Natural killer cell (primary cell): Measurements from ENCODE around the gene CSNK1E. TPM values are rescaled to one million over a fixed set of nuclear protein-coding genes. Genes with fewer than 3 reads are reported as not detected.

Experiments used
- ATAC-seq, 3 donors: fragments of 150-1000 bp in 2 of 3; fragments of 200-7000 bp in 1 of 3; cut with Tn5 transposase; 1 replicate in 1 of 3; 2 replicates in 2 of 3; pipeline ENCODE4 v1.10.0; 2021; ENCODE audit warnings: mild to moderate bottlenecking in 2 of 3, moderate library complexity in 2 of 3
- DNase-seq, 2 donors: peaks; one replicate each; pipeline versions ENCODE4 v3.0.0 to v3.0.0-alpha.2; 2013 to 2021; ENCODE audit warnings: mixed read lengths in 1 of 2
- H3K27ac ChIP-seq: one replicate; pipeline ENCODE4 v1.5.1; 2013; ENCODE audit warnings: mild to moderate bottlenecking, low read length
- H3K27me3 ChIP-seq: one replicate; pipeline ENCODE4 v1.6.1; 2013; ENCODE audit warnings: low read length; ENCODE audit not compliant: control insufficient read depth, insufficient read depth
- H3K36me3 ChIP-seq: one replicate; pipeline ENCODE4 v1.6.1; 2013; ENCODE audit warnings: low read length; ENCODE audit not compliant: control insufficient read depth, insufficient read depth
- H3K4me1 ChIP-seq: one replicate; pipeline ENCODE4 v1.6.1; 2013; ENCODE audit warnings: low read length; ENCODE audit not compliant: control insufficient read depth, insufficient read depth
- H3K4me3 ChIP-seq: one replicate; pipeline ENCODE4 v1.5.1; 2013; ENCODE audit warnings: low read length
- H3K9me3 ChIP-seq: one replicate; pipeline ENCODE4 v1.6.1; 2013; ENCODE audit warnings: low read length; ENCODE audit not compliant: control insufficient read depth, insufficient read depth
- H3K27ac Mint-ChIP-seq, 2 donors: one replicate each; pipeline ENCODE4 v1.8.0; 2022; ENCODE audit warnings: mild to moderate bottlenecking in 2 of 2, mixed read lengths in 2 of 2, moderate library complexity in 1 of 2
- H3K27me3 Mint-ChIP-seq, 2 donors: one replicate each; pipeline ENCODE4 v1.8.0; 2022; ENCODE audit warnings: low read depth in 2 of 2, mixed read lengths in 2 of 2
- H3K36me3 Mint-ChIP-seq: one replicate; pipeline ENCODE4 v1.8.0; 2022; ENCODE audit warnings: mixed read lengths
- H3K4me1 Mint-ChIP-seq, 2 donors: one replicate each; pipeline ENCODE4 v1.8.0; 2022; ENCODE audit warnings: mixed read lengths in 2 of 2
- H3K4me3 Mint-ChIP-seq: one replicate; pipeline ENCODE4 v1.8.0; 2022; ENCODE audit warnings: mild to moderate bottlenecking, moderate library complexity, mixed read lengths
- H3K9me3 Mint-ChIP-seq, 2 donors: one replicate each; pipeline ENCODE4 v1.8.0; 2022; ENCODE audit warnings: mixed read lengths in 2 of 2
- WGBS: methylation state at CpG from one replicate; pipeline ENCODE4 v1.1.7; 2013; ENCODE audit warnings: missing lambda C conversion rate; ENCODE audit not compliant: insufficient coverage; 5-methylcytosine and 5-hydroxymethylcytosine counted together
- intact Hi-C: fragments of 100-400 bp; cut with micrococcal nuclease; formaldehyde crosslinking; loops from one replicate; pipeline ENCODE4 v1.14.2; 2022
- total RNA-seq, 4 donors: library from RNA; stranded (reverse); fragments of 120-200 nt in 1 of 4; gene quantifications; one replicate each; pipeline versions ENCODE4 v1.2.3 to v1.2.4, GENCODE V29; 2013 to 2022
- TF ChIP-seq, protein P1 (sequence below): fragments of 200-600 bp; IDR thresholded peaks from one replicate; pipeline ENCODE4 v1.8.0; 2022; ENCODE audit warnings: antibody characterized with exemption

Gene CSNK1E
- total RNA-seq, 3 donors from 2014 or later (not counting 1 experiment from before 2014, with no cell fraction given): 126 to 178 (median 149) TPM

DNA sequence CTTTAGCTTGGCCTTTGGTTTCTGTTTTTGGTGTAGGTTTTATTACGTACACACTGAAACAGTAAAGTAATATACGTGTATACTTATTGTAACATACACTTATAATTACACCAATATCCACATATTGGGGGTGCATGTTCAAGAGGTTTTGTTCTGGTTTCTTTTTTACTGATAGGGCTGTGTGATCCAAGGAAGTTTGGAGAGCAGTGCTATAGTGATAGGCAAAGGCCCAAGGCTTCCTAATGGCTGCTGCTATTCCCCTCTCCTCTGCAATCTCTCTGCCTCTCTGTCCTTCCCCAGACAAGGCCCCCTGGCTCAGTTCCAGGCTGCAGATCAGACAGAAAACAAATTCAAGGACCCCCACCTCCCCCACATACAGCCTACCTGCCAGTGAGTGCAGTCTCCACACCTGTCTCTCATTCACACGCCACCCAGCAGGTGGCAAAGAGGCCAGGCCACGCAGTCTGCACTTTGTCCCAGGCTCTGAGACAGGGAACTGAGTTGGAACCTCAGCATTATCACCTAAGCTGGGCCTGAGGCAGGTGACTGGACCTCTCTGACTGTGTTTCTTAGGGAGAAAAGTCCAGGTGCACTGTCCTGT is 59.5 kb downstream of the CSNK1E start:
- H3K9me3 Mint-ChIP-seq: no peaks in the 10 kb centered on the region
- H3K27me3 Mint-ChIP-seq: no peaks in the 10 kb centered on the region
- H3K36me3 ChIP-seq: no peaks in the 10 kb centered on the region
- no peak overlapping the region for H3K4me3 ChIP-seq
- no peak overlapping the region for H3K4me3 Mint-ChIP-seq
- no peak overlapping the region for H3K27ac Mint-ChIP-seq
- DNase-seq: no peak
- 93% methylated on average over 2 of the region's 4 CpGs for WGBS
- no peaks in the 10 kb centered on the region for H3K36me3 Mint-ChIP-seq
- H3K27ac ChIP-seq: no peak overlapping the region
- ATAC-seq: no peak
- TF ChIP-seq, protein P1, sequence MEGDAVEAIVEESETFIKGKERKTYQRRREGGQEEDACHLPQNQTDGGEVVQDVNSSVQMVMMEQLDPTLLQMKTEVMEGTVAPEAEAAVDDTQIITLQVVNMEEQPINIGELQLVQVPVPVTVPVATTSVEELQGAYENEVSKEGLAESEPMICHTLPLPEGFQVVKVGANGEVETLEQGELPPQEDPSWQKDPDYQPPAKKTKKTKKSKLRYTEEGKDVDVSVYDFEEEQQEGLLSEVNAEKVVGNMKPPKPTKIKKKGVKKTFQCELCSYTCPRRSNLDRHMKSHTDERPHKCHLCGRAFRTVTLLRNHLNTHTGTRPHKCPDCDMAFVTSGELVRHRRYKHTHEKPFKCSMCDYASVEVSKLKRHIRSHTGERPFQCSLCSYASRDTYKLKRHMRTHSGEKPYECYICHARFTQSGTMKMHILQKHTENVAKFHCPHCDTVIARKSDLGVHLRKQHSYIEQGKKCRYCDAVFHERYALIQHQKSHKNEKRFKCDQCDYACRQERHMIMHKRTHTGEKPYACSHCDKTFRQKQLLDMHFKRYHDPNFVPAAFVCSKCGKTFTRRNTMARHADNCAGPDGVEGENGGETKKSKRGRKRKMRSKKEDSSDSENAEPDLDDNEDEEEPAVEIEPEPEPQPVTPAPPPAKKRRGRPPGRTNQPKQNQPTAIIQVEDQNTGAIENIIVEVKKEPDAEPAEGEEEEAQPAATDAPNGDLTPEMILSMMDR: no peak
- H3K27me3 ChIP-seq: no peaks in the 10 kb centered on the region
- H3K9me3 ChIP-seq: no peaks in the 10 kb centered on the region
- H3K4me1 Mint-ChIP-seq: peaks cover 37 to 50% of the 10 kb centered on the region in 2 donors
- intact Hi-C loops: no loop called here
- peaks cover 33% of the 10 kb centered on the region for H3K4me1 ChIP-seq

DNA sequence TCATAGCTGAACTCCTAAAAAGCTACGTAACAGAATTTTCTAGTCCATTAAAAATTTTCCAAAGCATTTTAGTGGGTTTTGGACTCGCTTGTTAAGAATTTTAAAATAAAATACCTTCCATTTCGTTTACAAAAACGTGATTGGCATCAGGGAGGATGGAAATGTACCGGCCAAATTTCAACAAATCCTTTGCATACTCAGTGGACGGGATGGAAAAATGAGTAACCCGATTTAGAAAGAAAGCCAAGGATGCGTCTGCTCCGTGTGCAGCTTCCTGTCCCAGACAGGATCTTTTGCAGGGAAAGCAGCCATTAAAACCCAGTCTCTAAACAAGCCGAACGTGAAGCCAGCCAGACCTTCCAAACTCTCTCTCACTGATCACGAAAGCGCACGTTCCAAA is 60.1 kb downstream of the CSNK1E start:
- Histone ChIP-seq H3K36me3 (no peaks in the 10 kb centered on the region), H3K4me1 (peaks cover 31% of the 10 kb centered on the region), H3K4me3 (no peak overlapping the region), H3K9me3 (no peaks in the 10 kb centered on the region), H3K27me3 (no peaks in the 10 kb centered on the region), H3K27ac (no peak overlapping the region)
- Mint-ChIP-seq H3K36me3 (no peaks in the 10 kb centered on the region), H3K27ac (no peak overlapping the region), H3K9me3 (no peaks in the 10 kb centered on the region), H3K27me3 (no peaks in the 10 kb centered on the region), H3K4me1 (peaks cover 35 to 46% of the 10 kb centered on the region in 2 donors), H3K4me3 (no peak overlapping the region)
- TF ChIP-seq, protein P1: no peak
- no peak for DNase-seq
- 90% methylated on average over 13 of the region's 14 CpGs for WGBS
- intact Hi-C loops: no loop called here
- ATAC-seq: no peak

DNA sequence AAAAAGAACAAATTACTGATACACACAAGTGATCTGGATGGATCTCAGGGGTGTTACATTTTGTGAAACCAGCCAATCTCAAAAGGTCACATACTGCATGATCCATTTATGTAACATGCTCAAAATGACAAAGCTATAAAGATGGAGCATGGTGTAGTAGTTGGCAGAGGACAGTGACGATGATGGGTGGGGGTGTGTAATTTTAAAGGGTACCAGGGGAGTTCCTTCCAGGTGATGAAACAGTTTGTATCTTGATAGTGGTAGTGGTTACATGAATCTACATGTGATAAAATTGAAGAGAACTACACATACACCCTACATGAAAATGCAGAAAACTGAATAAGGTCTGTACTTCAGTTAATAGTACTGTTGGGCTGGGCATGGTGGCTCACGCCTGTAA is 61.5 kb downstream of the CSNK1E start:
- H3K4me3 Mint-ChIP-seq: no peak overlapping the region
- TF ChIP-seq, protein P1: no peak
- WGBS: 87% methylated on average over 2 of the region's 2 CpGs

DNA sequence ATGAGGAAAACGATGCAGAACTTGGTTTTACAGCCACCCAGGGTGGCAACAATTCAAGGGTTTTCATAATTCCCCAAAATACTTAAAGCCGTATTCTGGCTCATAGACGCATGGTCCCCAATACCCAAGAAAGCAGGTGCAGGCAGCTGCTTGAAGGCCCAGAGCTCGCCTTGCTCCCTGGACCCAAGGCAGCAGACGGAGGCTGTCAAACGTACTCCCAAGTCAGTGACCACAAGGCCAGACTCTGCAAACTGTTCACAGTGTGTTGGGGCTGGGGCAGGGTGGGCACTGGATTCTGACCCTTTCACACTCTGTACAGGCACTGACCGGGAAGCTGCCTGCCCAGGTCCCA is 65.9 kb downstream of the CSNK1E start:
- Histone ChIP-seq H3K27ac (no peak overlapping the region), H3K27me3 (no peaks in the 10 kb centered on the region), H3K9me3 (peaks cover 6% of the 10 kb centered on the region), H3K4me1 (peaks cover 3% of the 10 kb centered on the region), H3K36me3 (peaks cover 12% of the 10 kb centered on the region), H3K4me3 (no peak overlapping the region)
- 95% methylated on average over 7 of the region's 7 CpGs for WGBS
- no peak overlapping the region for H3K27ac Mint-ChIP-seq
- intact Hi-C loops: no loop called here
- ATAC-seq (no peak), DNase-seq (no peak)
- H3K4me1 Mint-ChIP-seq: peaks cover 23 to 37% of the 10 kb centered on the region in 2 donors
- no peak overlapping the region for H3K4me3 Mint-ChIP-seq
- H3K36me3 Mint-ChIP-seq: peaks cover 6% of the 10 kb centered on the region
- TF ChIP-seq, protein P1: no peak
- no peaks in the 10 kb centered on the region for H3K27me3 Mint-ChIP-seq
- no peaks in the 10 kb centered on the region for H3K9me3 Mint-ChIP-seq

More for the DNA sequence above, 61.5 kb downstream of the CSNK1E start:
- Histone ChIP-seq H3K27me3 (no peaks in the 10 kb centered on the region), H3K36me3 (no peaks in the 10 kb centered on the region), H3K4me3 (no peak overlapping the region), H3K4me1 (peaks cover 20% of the 10 kb centered on the region), H3K27ac (no peak overlapping the region), H3K9me3 (no peaks in the 10 kb centered on the region)
- no peak for DNase-seq
- Mint-ChIP-seq H3K9me3 (no peaks in the 10 kb centered on the region), H3K27ac (peak overlapping the region in 1 of 2 donors; percentile 30), H3K36me3 (no peaks in the 10 kb centered on the region), H3K27me3 (no peaks in the 10 kb centered on the region), H3K4me1 (peaks cover 21 to 35% of the 10 kb centered on the region in 2 donors)
- intact Hi-C loops: no loop called here
- peak in 1 of 3 donors; percentile 55 for ATAC-seq
